Measurements from ENCODE around the gene FBLL1.

- TF ChIP-seq CTCF (IDR thresholded peaks at IDR 0.05) (no peak), POLR2AphosphoS5 (IDR thresholded peaks at IDR 0.05) (no peak), EP300 (IDR thresholded peaks at IDR 0.05) (no peak), POLR2A (IDR thresholded peaks at IDR 0.05) (no peak)
Observed at GRCh38 chr5:168502563-168503237, 26.4 kb upstream of the FBLL1 start.

All from sigmoid colon (tissue), 4 donors.